ENCODE measurements around the gene BRD4. TPM values are rescaled to one million over a fixed set of nuclear protein-coding genes. Genes with fewer than 3 reads are reported as not detected.

Gene BRD4
- total RNA-seq, 4 donors from 2014 or later = 7.7 to 38.2 (median 31.3) TPM

DNA sequence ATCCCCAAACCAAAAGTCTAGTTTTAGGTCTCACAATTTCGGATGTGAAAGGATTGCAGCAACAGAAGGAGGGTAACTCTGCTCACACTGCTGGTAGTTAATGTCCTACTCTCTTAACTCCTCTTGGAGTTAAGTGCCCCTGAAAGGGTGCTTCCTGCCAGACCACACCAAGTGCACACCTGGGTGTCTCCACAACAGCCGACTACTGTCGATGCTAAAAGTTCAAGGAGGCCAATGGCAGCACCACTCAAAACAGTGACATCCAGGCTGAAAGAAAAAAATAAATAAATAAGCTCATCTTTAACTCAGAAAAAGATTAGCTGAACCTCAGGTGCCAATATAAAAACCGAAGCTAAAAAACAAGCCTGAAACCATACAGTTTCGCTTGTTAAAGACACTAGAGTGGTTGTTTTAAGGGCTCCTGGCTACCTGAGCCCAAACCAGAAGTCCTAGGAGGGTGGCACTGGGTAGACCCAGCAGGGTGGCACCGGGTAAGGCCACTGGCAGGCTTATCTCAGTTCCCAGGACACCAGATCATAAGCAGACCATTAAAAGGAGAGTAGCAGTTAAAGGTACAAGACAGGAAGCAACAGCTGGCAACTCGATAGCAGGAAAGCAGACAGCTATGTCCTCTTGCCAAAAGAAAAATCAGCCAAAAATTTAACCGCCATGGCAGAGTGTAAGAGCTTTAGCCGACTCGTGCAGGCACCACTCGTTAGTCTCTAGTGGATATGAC lies 39.3 kb downstream of the BRD4 start:
- H3K4me3 ChIP-seq = peak overlapping the region in 1 of 4 donors; percentile 10
- H3K9me3 ChIP-seq = no peaks in the 10 kb centered on the region
- peak overlapping the region; percentile 3 to 67 (median 23) for H3K27ac ChIP-seq
- H3K27me3 ChIP-seq = no peaks in the 10 kb centered on the region
- peaks cover 0 to 13% (median 0%) of the 10 kb centered on the region in 3 donors for H3K36me3 ChIP-seq
- H3K4me1 ChIP-seq = peaks cover 74 to 100% (median 90%) of the 10 kb centered on the region in 3 donors
- TF ChIP-seq POLR2A (IDR thresholded peaks at IDR 0.05) = no peak
- TF ChIP-seq, protein P1, sequence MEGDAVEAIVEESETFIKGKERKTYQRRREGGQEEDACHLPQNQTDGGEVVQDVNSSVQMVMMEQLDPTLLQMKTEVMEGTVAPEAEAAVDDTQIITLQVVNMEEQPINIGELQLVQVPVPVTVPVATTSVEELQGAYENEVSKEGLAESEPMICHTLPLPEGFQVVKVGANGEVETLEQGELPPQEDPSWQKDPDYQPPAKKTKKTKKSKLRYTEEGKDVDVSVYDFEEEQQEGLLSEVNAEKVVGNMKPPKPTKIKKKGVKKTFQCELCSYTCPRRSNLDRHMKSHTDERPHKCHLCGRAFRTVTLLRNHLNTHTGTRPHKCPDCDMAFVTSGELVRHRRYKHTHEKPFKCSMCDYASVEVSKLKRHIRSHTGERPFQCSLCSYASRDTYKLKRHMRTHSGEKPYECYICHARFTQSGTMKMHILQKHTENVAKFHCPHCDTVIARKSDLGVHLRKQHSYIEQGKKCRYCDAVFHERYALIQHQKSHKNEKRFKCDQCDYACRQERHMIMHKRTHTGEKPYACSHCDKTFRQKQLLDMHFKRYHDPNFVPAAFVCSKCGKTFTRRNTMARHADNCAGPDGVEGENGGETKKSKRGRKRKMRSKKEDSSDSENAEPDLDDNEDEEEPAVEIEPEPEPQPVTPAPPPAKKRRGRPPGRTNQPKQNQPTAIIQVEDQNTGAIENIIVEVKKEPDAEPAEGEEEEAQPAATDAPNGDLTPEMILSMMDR (IDR thresholded peaks at IDR 0.05) = no peak
- intact Hi-C loops (cut with DNase I) = no loop called here
- DNase-seq = no peak
- 24 to 27% methylated on average over 10 to 11 of the region's 11 CpGs for WGBS, 2 donors

GRCh38 chr19:15292140-15292539 lies 40.2 kb downstream of the BRD4 start:
- Histone ChIP-seq H3K4me1 (peaks cover 68 to 100% (median 90%) of the 10 kb centered on the region in 3 donors), H3K36me3 (peaks cover 0 to 13% (median 0%) of the 10 kb centered on the region in 3 donors), H3K4me3 (no peak overlapping the region), H3K9me3 (no peaks in the 10 kb centered on the region), H3K27me3 (no peaks in the 10 kb centered on the region), H3K27ac (no peak overlapping the region)
- WGBS, 2 donors = 90 to 91% methylated on average over 6 to 7 of the region's 7 CpGs
- TF ChIP-seq, protein P1 (IDR thresholded peaks at IDR 0.05) = no peak
- TF ChIP-seq POLR2A (IDR thresholded peaks at IDR 0.05) = no peak
- no peak for DNase-seq
- intact Hi-C loops (cut with DNase I) = no loop called here

DNA sequence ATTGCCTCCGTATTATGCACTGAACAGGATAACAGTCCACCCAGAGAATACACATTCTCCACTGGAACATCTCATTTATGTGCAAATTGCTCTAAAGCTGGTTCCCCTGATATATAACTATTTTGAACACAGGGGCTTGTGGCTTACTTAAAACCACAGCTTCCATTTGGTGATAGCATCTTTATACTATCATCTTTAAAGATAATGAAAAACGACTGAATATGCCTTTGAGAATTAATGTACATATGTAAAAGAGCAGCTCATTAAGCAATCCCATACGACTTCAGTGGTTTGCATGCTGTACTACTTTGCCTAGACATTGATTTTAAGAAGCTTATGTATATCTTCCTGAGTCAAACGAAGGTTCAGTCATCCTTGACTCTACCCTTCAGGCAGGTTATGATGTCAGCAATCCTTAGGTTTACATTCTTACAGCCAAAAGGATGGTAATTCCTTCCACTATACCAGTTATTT lies 40.8 kb downstream of the BRD4 start:
- WGBS, 2 donors = 39 to 46% methylated on average over 4 of the region's 4 CpGs
- Histone ChIP-seq H3K27ac (no peak overlapping the region), H3K4me1 (peaks cover 62 to 100% (median 89%) of the 10 kb centered on the region in 3 donors), H3K4me3 (no peak overlapping the region), H3K36me3 (peaks cover 0 to 12% (median 0%) of the 10 kb centered on the region in 3 donors), H3K27me3 (no peaks in the 10 kb centered on the region), H3K9me3 (no peaks in the 10 kb centered on the region)
- no peak for DNase-seq
- TF ChIP-seq POLR2A (IDR thresholded peaks at IDR 0.05) = no peak
- TF ChIP-seq, protein P1 (IDR thresholded peaks at IDR 0.05) = no peak
- intact Hi-C loops (cut with DNase I) = no loop called here

DNA sequence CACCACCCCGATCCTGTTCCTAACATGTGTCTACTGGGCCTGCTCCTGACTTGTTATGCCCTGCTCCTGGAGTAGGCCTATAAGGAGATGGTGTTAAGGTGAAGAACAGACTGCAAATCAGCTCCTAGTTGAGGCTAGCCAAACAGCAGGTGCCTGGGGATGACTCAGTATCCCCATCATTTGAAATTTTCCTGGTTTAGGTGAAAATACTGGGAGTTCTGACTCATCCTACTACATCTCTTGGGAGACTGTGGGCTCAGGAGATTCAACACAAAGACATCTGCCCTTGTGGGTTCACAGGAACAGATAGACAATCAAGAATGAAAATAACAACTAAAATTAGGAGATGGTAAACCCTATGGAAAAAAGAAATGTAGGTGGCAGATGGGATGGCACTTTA lies 41.2 kb downstream of the BRD4 start:
- 73 to 83% methylated on average over 1 of the region's 1 CpG for whole genome bisulfite sequencing, 2 donors
- Histone ChIP-seq H3K27me3 (no peaks in the 10 kb centered on the region), H3K9me3 (no peaks in the 10 kb centered on the region), H3K4me1 (peaks cover 57 to 100% (median 89%) of the 10 kb centered on the region in 3 donors), H3K36me3 (peaks cover 0 to 7% (median 0%) of the 10 kb centered on the region in 3 donors), H3K4me3 (no peak overlapping the region), H3K27ac (no peak overlapping the region)
- no peak for DNase-seq
- TF ChIP-seq, protein P1 (IDR thresholded peaks at IDR 0.05) = no peak
- no peak for TF ChIP-seq POLR2A (IDR thresholded peaks at IDR 0.05)
- intact Hi-C loops (cut with DNase I) = no loop called here

DNA sequence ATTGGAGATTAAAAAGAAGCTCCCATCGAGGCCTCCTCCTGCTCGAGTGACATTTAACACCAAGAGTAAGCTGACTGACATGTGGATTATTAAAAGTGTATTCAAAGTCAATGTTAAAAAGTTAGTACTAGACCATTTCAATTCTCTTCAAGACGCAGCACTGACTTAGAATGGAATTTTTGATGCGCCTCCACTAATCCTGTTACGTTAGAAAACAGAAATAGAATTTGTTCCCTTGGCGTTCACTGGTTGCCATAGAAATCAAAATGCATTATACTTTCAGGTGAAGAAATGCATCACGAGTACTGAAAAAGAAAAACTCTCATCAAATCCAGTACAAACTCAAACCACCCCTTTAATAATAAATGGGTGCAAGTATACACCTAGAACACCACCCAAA lies 42.2 kb downstream of the BRD4 start:
- Histone ChIP-seq H3K27ac (no peak overlapping the region), H3K27me3 (no peaks in the 10 kb centered on the region), H3K36me3 (no peaks in the 10 kb centered on the region), H3K9me3 (no peaks in the 10 kb centered on the region), H3K4me1 (peaks cover 53 to 100% (median 93%) of the 10 kb centered on the region in 3 donors), H3K4me3 (no peak overlapping the region)
- intact Hi-C loops (cut with DNase I) = no loop called here
- TF ChIP-seq, protein P1 (IDR thresholded peaks at IDR 0.05) = no peak
- TF ChIP-seq POLR2A (IDR thresholded peaks at IDR 0.05) = no peak
- no peak for DNase-seq
- WGBS, 2 donors = 57 to 72% methylated on average over 7 of the region's 7 CpGs
